Muscle layer of colon (tissue), 2 donors: ENCODE results near the gene PKNOX1.
"Not testable (repeated sequence)": the region's sequence is repeated elsewhere in the genome, so short reads cannot be mapped to it uniquely, and the experiment has no call there.

Experiments
- H3K27ac ChIP-seq: one replicate; pipeline ENCODE4 v1.7.0; 2013; ENCODE audit warnings: low read depth, mild to moderate bottlenecking, low read length, moderate library complexity
- H3K27me3 ChIP-seq, 2 donors: one replicate each; pipeline ENCODE4 v1.7.0; 2013; ENCODE audit warnings: low read length in 2 of 2, mild to moderate bottlenecking in 2 of 2; ENCODE audit not compliant: insufficient read depth in 2 of 2, control insufficient read depth in 1 of 2
- H3K36me3 ChIP-seq: one replicate; pipeline ENCODE4 v1.7.0; 2013; ENCODE audit warnings: mild to moderate bottlenecking, low read length; ENCODE audit not compliant: insufficient read depth
- H3K4me1 ChIP-seq: one replicate; pipeline ENCODE4 v1.7.0; 2013; ENCODE audit warnings: mild to moderate bottlenecking, low read length; ENCODE audit not compliant: insufficient read depth
- H3K4me3 ChIP-seq, 2 donors: one replicate each; pipeline ENCODE4 v1.7.0; 2013; ENCODE audit warnings: low read length in 2 of 2, low read depth in 1 of 2, mild to moderate bottlenecking in 1 of 2, moderate library complexity in 1 of 2
- H3K9ac ChIP-seq: one replicate; pipeline ENCODE4 v1.7.0; 2013; ENCODE audit warnings: low read length
- H3K9me3 ChIP-seq: one replicate; pipeline ENCODE4 v1.7.0; 2013; ENCODE audit warnings: mild to moderate bottlenecking, low read length
- donor health status: abdominal sarcoma.
- donor health status: Adenocarcinoma of cecum.

The PKNOX1 gene, protein sequence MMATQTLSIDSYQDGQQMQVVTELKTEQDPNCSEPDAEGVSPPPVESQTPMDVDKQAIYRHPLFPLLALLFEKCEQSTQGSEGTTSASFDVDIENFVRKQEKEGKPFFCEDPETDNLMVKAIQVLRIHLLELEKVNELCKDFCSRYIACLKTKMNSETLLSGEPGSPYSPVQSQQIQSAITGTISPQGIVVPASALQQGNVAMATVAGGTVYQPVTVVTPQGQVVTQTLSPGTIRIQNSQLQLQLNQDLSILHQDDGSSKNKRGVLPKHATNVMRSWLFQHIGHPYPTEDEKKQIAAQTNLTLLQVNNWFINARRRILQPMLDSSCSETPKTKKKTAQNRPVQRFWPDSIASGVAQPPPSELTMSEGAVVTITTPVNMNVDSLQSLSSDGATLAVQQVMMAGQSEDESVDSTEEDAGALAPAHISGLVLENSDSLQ

DNA sequence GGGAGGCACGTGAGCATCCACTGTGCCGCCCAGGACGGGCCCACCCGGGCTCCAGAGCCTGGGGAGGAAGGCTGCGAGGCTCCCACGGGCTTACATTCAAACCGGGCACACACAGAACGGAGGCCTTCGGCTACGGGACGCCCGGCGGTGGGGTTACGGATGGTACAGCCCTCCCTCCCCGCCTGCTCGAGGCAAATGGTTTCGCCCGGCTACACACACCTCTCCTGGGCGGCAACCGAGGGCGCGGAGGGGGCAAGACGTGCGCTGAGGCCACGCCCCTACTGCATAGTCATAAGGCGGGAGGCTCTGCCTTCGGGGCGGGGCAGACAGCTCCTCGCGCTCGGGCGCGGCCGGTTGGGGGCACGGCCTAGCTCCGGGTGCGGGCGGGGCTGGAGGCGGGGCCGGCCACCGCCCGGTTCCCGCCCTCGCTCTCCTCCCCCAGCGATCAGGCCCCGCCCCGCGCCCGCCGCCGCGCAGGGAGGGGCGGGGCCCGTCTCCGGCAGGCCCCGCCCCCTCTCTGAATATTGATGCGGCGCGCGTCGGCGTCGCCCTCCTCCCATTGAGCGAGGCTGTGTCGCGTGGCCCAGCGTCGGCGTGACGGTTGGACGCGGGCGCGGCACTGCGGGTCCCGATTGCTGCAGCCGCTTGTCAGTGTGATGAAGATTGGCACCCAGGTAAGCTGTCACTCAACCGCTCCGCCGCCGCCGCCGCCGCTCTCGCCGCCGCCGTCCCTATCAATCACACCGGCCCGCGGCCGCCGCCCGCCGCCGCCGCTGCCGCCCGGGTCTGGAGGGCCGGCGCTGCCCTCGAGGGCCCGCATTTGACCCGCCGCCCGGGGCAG is at the start of gene PKNOX1:
PKNOX1 (plus strand) TSS at position 572 of the 841 bp plus-strand sequence. CDS start 29,820 bp downstream, outside the sequence.
- Histone ChIP-seq H3K27me3 (no peaks in the 10 kb centered on the region), H3K9ac (peak within 1 kb of the TSS; percentile 62), H3K36me3 (no peaks in the 10 kb centered on the region), H3K4me1 (peaks cover 17% of the 10 kb centered on the region), H3K9me3 (no peaks in the 10 kb centered on the region), H3K4me3 (peak within 1 kb of the TSS; percentile 57 to 76), H3K27ac (peak within 1 kb of the TSS; percentile 99)

DNA sequence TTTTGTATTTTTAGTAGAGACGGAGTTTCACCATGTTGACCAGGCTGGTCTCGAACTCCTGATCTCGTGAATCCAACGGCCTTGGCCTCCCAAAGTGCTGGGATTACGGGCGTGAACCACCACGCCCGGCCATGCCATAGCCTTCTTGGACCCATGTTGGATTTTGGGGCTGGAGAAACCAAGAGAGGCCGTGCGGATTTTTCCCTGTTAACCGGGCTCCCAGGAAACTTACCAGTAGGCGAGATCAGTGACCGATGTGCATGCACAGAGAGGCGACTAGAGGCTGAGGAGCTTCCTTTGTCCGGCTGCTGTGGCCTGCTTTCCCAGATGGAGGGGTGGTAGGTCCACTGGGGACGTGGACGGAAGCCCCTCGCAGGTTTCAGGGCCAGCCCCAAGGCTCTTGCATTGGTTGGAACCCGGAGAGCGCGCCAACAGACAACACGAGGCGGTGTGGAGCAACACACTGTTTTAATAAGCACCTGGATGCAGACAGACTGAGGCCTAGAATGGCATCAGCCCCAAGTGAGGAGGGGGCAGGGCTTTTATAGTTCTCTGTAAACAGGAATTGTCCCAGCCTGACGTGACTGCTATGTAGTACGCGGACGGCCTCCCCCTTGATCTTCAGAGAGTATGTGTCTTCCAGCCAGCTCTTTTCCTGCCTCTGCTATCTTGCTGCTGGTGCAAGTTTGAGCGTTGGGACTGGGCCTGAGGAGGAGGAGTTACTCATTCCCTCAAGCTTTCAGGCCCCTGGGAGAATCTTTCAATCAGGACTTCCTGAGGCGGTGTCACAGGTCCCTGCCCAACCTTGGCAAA is 49.0 kb upstream of the PKNOX1 start, which contains the start of gene ERVH48-1:
ERVH48-1 (minus strand) TSS at position 517 of the 813 bp plus-strand sequence. CDS start 6,624 bp downstream, outside the sequence.
- Histone ChIP-seq H3K27ac (no peak within 1 kb of the TSS), H3K9ac (no peak within 1 kb of the TSS), H3K4me1 (peaks cover 7% of the 10 kb centered on the region), H3K9me3 (no peaks in the 10 kb centered on the region), H3K36me3 (no peaks in the 10 kb centered on the region), H3K27me3 (no peaks in the 10 kb centered on the region), H3K4me3 (no peak within 1 kb of the TSS)

GRCh38 chr21:42927474-42928200 is 46.7 kb upstream of the PKNOX1 start:
- H3K9me3 ChIP-seq, H3K4me3 ChIP-seq, H3K36me3 ChIP-seq, H3K27ac ChIP-seq, H3K27me3 ChIP-seq, H3K4me1 ChIP-seq, H3K9ac ChIP-seq: not testable (repeated sequence)

DNA sequence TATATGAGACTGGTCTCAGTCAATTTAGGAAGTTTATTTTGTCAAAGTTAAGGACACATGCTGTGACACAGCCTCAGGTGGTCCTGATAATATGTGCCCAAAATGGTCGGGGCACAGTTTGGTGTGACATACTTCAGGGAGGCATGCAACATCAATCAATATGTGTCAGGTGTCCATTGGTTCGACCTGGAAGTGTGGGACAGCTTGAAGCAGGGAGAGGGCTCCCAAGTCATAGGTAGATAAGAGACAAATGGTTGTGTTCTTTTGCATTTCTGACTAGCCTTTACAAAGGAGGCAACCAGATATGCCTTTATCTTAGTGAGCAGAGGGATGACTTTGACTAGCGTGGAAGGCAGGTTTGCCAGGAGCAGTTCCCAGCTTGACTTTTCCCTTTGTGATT is 44.4 kb upstream of the PKNOX1 start:
- no peak overlapping the region for H3K9ac ChIP-seq
- H3K4me1 ChIP-seq = no peaks in the 10 kb centered on the region
- no peaks in the 10 kb centered on the region for H3K9me3 ChIP-seq
- H3K27me3 ChIP-seq = no peaks in the 10 kb centered on the region
- no peak overlapping the region for H3K4me3 ChIP-seq
- H3K36me3 ChIP-seq = no peaks in the 10 kb centered on the region
- H3K27ac ChIP-seq = no peak overlapping the region

DNA sequence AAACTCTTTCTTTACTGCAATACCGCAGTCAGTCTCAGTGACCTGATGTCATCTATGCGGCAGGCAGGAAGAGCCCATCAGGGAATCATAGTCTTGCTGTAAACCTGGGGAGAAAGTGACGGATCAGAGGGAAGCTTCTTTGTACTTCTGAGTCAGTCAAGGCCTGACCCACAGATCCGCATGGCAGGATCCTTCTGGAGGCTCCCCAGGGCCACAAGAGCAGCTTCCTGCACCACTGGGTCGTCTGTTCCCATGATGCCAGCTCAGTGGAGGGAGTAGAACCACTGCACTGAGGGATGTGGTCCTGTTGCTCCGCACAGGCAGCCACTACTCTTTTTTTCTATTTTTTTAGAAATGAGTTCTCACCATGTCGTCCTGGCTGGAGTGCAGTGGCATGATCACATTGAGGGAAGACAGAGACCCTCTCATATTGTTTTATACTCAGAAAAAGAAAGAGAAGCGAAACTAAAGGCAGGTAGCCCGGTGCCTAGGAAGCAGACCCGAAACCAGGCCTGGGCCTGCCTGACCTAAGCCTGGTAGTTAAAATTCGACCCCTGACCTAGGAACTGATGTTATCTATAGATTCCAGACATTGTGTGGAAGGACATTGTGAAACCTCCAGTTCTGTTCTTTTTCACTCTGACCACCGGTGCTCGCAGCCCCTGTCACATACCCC is 42.7 kb upstream of the PKNOX1 start:
- Histone ChIP-seq H3K27me3 (no peaks in the 10 kb centered on the region), H3K4me3 (no peak overlapping the region), H3K36me3 (no peaks in the 10 kb centered on the region), H3K9ac (no peak overlapping the region), H3K9me3 (no peaks in the 10 kb centered on the region), H3K4me1 (no peaks in the 10 kb centered on the region), H3K27ac (no peak overlapping the region)

GRCh38 chr21:42932378-42933136 is 41.8 kb upstream of the PKNOX1 start:
- H3K27me3 ChIP-seq, H3K27ac ChIP-seq, H3K9ac ChIP-seq, H3K36me3 ChIP-seq, H3K9me3 ChIP-seq, H3K4me3 ChIP-seq, H3K4me1 ChIP-seq: not testable (repeated sequence)

- not testable (repeated sequence) for H3K4me1 ChIP-seq, H3K36me3 ChIP-seq, H3K9me3 ChIP-seq, H3K9ac ChIP-seq, H3K4me3 ChIP-seq, H3K27ac ChIP-seq, H3K27me3 ChIP-seq
Observed at GRCh38 chr21:42933137-42933970, 41.0 kb upstream of the PKNOX1 start.

- H3K9ac ChIP-seq, H3K9me3 ChIP-seq, H3K4me3 ChIP-seq, H3K4me1 ChIP-seq, H3K27me3 ChIP-seq, H3K27ac ChIP-seq, H3K36me3 ChIP-seq: not testable (repeated sequence)
Observed at GRCh38 chr21:42933973-42934372, 40.4 kb upstream of the PKNOX1 start.

DNA sequence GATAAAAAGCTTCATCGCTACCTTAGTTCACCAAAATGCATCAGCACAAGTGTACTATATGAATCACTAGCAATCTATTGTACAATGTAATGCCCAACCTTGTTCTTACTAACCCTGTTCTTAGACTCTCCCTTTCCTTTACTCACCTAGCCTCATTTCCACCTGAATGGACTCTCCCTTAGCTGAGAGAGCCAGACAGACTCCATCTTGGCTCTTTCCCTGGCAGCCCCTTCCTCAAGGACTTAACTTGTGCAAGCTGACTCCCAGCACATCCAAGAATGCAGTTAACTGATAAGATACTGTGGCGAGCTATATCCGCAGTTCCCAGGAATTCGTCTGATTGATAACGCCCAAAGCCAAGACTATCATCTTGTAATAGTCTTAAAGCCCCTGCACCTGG is 38.0 kb upstream of the PKNOX1 start:
- H3K4me1 ChIP-seq, H3K4me3 ChIP-seq, H3K27ac ChIP-seq, H3K9ac ChIP-seq, H3K27me3 ChIP-seq, H3K9me3 ChIP-seq, H3K36me3 ChIP-seq: not testable (repeated sequence)
